Loucy (cell line): ENCODE measurements around the gene L2HGDH.

ENCODE experiments used
- CTCF ChIP-seq: fragments of 200-600 bp; sonication (generic); conservative IDR thresholded peaks from 2 replicates; pipeline ENCODE4 v1.5.1; 2014; ENCODE audit warnings: mild to moderate bottlenecking, antibody characterized with exemption, low read length
- EZH2phosphoT487 ChIP-seq: fragments of 200-600 bp; IDR thresholded peaks from 2 replicates; pipeline ENCODE4 v1.6.1; 2018; ENCODE audit warnings: antibody characterized with exemption, mild to moderate bottlenecking, moderate library complexity, borderline replicate concordance

- TF ChIP-seq EZH2phosphoT487: no peak
- no peak for TF ChIP-seq CTCF
These were observed 31.4 kb upstream of the L2HGDH start for GRCh38 chr14:50343434-50343833.
